ENCODE results near the gene TOMM40.

DNA sequence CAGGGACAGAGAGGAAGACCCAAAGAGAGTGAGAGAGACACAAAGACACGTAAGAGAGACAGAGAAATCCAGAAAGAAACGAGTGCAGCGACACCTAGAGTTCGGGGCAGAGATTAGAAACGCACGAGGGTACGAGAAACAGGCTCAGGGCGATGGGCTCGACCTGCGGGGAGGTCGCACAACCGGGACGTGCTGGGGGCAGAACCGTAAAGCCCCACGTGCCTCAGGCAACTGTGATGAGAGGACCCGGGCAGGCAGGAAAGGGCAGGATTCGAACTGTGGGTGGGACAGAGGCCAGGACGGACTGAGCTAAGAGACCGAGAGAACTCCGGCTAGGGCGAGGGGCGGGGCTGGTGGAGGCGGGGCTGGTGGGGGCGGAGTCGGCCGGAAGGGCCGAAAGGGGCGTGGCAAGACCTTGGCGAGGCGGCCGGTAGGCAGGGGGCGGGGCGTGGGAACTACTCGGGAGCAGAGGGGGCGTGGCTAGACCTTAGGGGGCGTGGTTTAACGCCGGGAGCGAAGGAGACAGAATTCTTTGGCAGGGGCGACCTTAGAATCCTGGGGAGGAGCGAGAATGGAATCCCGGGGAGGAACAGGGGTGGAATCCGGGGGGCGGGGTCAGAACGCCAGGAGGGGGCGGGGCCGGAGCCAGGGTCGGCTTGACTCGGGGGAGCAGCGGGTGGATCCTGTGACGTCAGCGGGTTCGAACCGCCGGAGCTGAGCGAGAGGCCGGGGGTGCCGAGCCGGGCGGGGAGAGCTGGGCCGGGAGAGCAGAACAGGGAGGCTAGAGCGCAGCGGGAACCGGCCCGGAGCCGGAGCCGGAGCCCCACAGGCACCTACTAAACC, 45.2 kb upstream of the TOMM40 start, which contains the start of gene NECTIN2:
- TF ChIP-seq, protein P1, sequence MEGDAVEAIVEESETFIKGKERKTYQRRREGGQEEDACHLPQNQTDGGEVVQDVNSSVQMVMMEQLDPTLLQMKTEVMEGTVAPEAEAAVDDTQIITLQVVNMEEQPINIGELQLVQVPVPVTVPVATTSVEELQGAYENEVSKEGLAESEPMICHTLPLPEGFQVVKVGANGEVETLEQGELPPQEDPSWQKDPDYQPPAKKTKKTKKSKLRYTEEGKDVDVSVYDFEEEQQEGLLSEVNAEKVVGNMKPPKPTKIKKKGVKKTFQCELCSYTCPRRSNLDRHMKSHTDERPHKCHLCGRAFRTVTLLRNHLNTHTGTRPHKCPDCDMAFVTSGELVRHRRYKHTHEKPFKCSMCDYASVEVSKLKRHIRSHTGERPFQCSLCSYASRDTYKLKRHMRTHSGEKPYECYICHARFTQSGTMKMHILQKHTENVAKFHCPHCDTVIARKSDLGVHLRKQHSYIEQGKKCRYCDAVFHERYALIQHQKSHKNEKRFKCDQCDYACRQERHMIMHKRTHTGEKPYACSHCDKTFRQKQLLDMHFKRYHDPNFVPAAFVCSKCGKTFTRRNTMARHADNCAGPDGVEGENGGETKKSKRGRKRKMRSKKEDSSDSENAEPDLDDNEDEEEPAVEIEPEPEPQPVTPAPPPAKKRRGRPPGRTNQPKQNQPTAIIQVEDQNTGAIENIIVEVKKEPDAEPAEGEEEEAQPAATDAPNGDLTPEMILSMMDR (conservative IDR thresholded peaks at IDR 0.05; ENCODE audit: low read length), result peak; percentile 84
- no peak for TF ChIP-seq EZH2phosphoT487 (IDR thresholded peaks at IDR 0.05; ENCODE audit: borderline replicate concordance, low read depth, low read length)

Measured in OCI-LY7 (cell line).